BE2C (cell line): ENCODE data around the gene USP40.
"Not testable (repeated sequence)": the region's sequence is repeated elsewhere in the genome, so short reads cannot be mapped to it uniquely, and the experiment has no call there.

Experiments
- DNase-seq: peaks from one replicate; pipeline ENCODE4 v3.0.0-alpha.2; 2020
- H3K27me3 ChIP-seq: fragments of 250-450 bp; sonication (Bioruptor Pico); 2 replicates; pipeline ENCODE4 v1.5.1; 2020; ENCODE audit warnings: mild to moderate bottlenecking
- H3K36me3 ChIP-seq: fragments of 250-450 bp; sonication (Bioruptor Pico); 2 replicates; pipeline ENCODE4 v1.5.1; 2020; ENCODE audit warnings: mild to moderate bottlenecking
- H3K4me1 ChIP-seq: fragments of 250-450 bp; sonication (Bioruptor Pico); 2 replicates; pipeline ENCODE4 v1.5.1; 2020
- H3K4me3 ChIP-seq: 2 replicates; pipeline ENCODE4 v1.5.1; 2011; ENCODE audit warnings: low read depth, low read length
- H3K9me3 ChIP-seq: fragments of 250-450 bp; sonication (Bioruptor Pico); 2 replicates; pipeline ENCODE4 v1.5.1; 2020
- CTCF ChIP-seq: IDR thresholded peaks from 2 replicates; pipeline ENCODE4 v1.5.1; 2012; ENCODE audit warnings: mild to moderate bottlenecking, low read depth, low read length

The USP40 gene

DNA sequence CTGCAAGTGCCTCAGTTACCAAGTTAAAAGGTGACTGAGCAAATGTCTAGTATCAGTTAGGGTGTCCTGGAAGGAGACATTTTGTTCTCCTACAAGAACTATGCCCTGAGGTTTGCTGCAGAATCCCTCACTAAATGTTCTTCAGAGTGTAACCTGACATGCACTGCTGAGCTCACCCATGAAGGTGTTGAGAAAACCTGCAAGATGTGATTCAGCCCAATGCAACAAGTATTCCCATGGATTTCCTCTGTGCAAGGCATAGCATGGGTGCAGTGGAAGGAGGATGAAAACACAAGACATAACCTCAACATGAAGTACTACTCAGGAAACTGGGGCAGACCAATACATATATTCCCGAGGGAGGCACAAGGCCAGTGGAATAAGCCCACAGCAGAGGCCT is 35.5 kb upstream of the USP40 start:
- Histone ChIP-seq H3K9me3 (no peaks in the 10 kb centered on the region), H3K27me3 (no peaks in the 10 kb centered on the region), H3K4me1 (no peaks in the 10 kb centered on the region), H3K4me3 (no peak overlapping the region), H3K36me3 (no peaks in the 10 kb centered on the region)
- no peak for DNase-seq
- TF ChIP-seq CTCF, result no peak

GRCh38 chr2:233600386-233600785 is 33.8 kb upstream of the USP40 start:
- DNase-seq, result no peak
- Histone ChIP-seq H3K36me3 (no peaks in the 10 kb centered on the region), H3K27me3 (no peaks in the 10 kb centered on the region), H3K9me3 (no peaks in the 10 kb centered on the region), H3K4me1 (no peaks in the 10 kb centered on the region), H3K4me3 (no peak overlapping the region)
- TF ChIP-seq CTCF, result no peak

DNA sequence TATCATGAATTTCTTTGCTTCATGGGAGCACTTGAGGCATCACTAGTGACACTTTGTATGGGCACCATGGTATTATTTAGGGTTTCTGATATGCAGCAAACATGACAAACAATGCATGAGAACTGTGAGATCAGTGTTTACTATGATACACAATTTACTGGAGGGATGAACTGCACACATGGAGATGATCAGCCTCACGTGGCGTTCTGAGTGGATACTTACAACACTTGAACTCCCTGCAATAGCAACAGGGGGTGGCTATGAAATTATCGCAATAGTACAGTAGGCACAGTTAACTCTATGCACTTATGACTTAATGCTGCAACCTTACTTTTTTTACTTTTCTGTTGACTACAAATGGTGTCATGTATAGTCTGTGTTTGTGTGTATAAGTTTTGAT is 32.4 kb upstream of the USP40 start:
- no peak for TF ChIP-seq CTCF
- H3K4me1 ChIP-seq, result peaks cover 4% of the 10 kb centered on the region
- no peaks in the 10 kb centered on the region for H3K36me3 ChIP-seq
- no peak overlapping the region for H3K4me3 ChIP-seq
- no peaks in the 10 kb centered on the region for H3K9me3 ChIP-seq
- DNase-seq, result no peak
- no peaks in the 10 kb centered on the region for H3K27me3 ChIP-seq

- DNase-seq, result no peak
- H3K4me1 ChIP-seq, result peaks cover 4% of the 10 kb centered on the region
- no peaks in the 10 kb centered on the region for H3K9me3 ChIP-seq
- no peak for TF ChIP-seq CTCF
- no peaks in the 10 kb centered on the region for H3K36me3 ChIP-seq
- H3K27me3 ChIP-seq, result no peaks in the 10 kb centered on the region
- H3K4me3 ChIP-seq, result no peak overlapping the region
Observed at GRCh38 chr2:233597522-233597921, 30.9 kb upstream of the USP40 start.

- Histone ChIP-seq H3K27me3 (no peaks in the 10 kb centered on the region), H3K4me1 (peaks cover 4% of the 10 kb centered on the region), H3K9me3 (no peaks in the 10 kb centered on the region), H3K4me3 (no peak overlapping the region), H3K36me3 (no peaks in the 10 kb centered on the region)
- TF ChIP-seq CTCF, result no peak
- no peak for DNase-seq
Observed at GRCh38 chr2:233593201-233593600, 26.6 kb upstream of the USP40 start.

DNA sequence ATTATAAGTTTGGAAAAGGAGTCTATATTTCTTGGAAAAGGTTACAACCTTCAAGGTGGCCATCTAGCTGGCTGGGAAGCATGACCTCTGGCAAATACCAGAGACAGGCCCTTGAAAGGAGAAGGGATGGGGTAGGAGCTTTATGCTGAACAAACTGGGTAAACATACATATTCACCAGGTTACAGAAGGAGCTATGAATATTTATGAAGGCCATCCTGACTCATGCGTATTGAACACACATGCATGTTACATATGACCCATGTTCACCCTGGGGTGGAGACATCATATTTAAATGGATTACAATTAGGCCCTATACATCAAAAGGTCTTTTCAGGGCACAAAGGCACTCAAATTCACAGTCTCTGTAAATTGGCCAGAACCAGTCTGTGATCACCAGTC is 26.1 kb upstream of the USP40 start:
- H3K36me3 ChIP-seq, H3K4me3 ChIP-seq, H3K4me1 ChIP-seq, H3K27me3 ChIP-seq, H3K9me3 ChIP-seq, DNase-seq: not testable (repeated sequence)

DNA sequence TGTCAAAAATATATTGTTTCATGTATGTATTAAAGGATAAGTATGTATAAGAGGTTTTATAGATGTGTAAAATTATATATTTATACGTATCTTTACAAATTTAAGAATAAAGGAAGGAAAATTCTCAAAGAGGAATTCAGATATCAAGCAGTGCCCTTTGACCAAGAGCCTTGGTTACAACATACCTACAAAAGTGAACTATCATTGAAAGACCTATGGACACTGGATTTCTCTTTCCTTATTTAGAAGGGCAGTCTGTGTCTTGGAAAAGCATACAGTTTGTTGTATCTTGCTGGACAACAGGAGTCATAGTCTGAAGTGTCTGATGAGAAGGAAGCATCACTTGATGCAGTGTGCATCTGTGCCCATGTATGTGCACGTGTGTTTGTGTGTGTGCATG is 21.8 kb upstream of the USP40 start:
- H3K4me3 ChIP-seq, result no peak overlapping the region

More for the DNA sequence above, 21.8 kb upstream of the USP40 start:
- no peak for DNase-seq
- Histone ChIP-seq H3K4me1 (no peaks in the 10 kb centered on the region), H3K36me3 (no peaks in the 10 kb centered on the region), H3K9me3 (no peaks in the 10 kb centered on the region), H3K27me3 (0 out of 2 replicates have a peak, but pooled peaks cover 8% of the 10 kb centered on the region)
- no peak for TF ChIP-seq CTCF
